ENCODE measurements around the gene SIDT2. TPM values are rescaled to one million over a fixed set of nuclear protein-coding genes. Genes with fewer than 3 reads are reported as not detected.

The SIDT2 gene
- total RNA-seq, 2 experiments from 2014 or later: 28.6 to 30.9 TPM

DNA sequence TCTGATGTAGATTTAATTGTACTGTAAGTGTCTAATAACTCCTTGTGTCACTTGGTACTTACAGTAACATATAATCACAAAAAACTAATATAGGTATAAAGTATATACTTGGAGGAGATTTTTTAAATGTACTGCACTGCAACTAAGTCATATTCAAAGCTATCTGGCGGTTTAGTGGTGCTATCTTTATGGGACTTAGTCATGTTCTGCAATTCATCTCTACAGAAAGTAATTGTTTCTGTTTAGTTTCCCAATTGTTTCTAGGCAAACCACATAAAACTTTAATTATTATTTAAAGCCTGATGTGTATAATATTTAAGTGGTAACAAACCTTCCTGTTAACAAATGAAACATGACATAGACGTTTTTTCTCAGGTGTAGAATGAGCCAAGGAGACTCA lies 26.5 kb upstream of the SIDT2 start:
- peaks cover 21% of the 10 kb centered on the region for H3K4me1 Mint-ChIP-seq
- H3K9me3 Mint-ChIP-seq: no peaks in the 10 kb centered on the region
- no peak overlapping the region for H3K4me3 Mint-ChIP-seq
- peak overlapping the region; percentile 54 for H3K27ac Mint-ChIP-seq
- no peak for DNase-seq
- POLR2A ChIA-PET: no interaction called here
- H3K27me3 Mint-ChIP-seq: no peaks in the 10 kb centered on the region
- H3K36me3 Mint-ChIP-seq (ENCODE audit: low read depth): peaks cover 32% of the 10 kb centered on the region
- CTCF ChIA-PET: interaction anchor here (1.2 to 1.4 kb wide), 2 partner anchors 278 to 299 kb away, joined by 3 read pairs; no protein-coding TSS in a partner anchor

DNA sequence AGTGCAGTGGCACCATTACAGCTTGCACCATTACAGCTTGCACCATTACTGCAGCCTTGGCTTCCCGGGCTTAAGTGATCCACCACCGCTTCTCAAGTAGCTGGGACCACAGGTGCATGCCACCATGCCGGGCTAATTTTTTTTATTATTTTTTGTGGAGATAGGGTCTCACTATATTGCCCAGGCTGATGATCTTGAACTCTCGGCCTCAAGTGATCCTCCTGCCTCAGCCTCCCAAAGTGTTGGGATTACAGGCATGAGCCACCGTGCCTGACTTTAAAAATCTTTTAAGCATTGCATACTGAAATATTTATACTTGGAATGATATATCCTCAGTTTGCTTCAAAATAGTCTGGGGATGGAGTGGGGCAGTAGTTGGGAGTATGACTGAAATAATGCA lies 24.1 kb upstream of the SIDT2 start:
- no peak for DNase-seq
- ChIA-PET CTCF (no interaction called here), POLR2A (no interaction called here)
- Mint-ChIP-seq H3K36me3 (ENCODE audit: low read depth) (peaks cover 23% of the 10 kb centered on the region), H3K27me3 (no peaks in the 10 kb centered on the region), H3K9me3 (no peaks in the 10 kb centered on the region), H3K4me3 (no peak overlapping the region), H3K27ac (no peak overlapping the region), H3K4me1 (peaks cover 19% of the 10 kb centered on the region)

DNA sequence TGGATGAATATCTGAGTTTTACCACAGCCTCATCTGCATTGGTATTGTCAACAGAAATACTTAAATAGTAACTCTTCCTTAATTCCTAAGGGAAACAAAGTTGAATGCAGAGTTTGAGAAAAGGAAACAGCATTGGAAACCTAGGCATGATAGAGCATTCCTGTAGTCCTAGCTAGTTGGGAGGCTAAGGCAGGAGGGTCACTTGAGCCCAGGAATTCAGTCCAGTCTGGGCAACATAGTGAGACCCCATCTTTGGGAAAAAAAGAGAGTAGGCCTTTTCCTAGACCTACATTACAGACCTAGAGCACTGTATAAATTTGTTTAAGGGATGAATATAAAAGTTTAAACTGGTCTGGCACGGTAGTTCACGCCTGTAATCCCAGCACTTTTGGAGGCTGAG lies 21.0 kb upstream of the SIDT2 start:
- Mint-ChIP-seq H3K27me3 (no peaks in the 10 kb centered on the region), H3K27ac (peak overlapping the region; percentile 31), H3K4me3 (no peak overlapping the region), H3K4me1 (peaks cover 10% of the 10 kb centered on the region), H3K9me3 (no peaks in the 10 kb centered on the region), H3K36me3 (ENCODE audit: low read depth) (peaks cover 29% of the 10 kb centered on the region)
- POLR2A ChIA-PET: no interaction called here
- DNase-seq: no peak
- CTCF ChIA-PET: interaction anchor here (0.6 to 0.9 kb wide), 2 partner anchors 16 to 291 kb away, joined by 3 to 4 read pairs; no protein-coding TSS in a partner anchor

DNA sequence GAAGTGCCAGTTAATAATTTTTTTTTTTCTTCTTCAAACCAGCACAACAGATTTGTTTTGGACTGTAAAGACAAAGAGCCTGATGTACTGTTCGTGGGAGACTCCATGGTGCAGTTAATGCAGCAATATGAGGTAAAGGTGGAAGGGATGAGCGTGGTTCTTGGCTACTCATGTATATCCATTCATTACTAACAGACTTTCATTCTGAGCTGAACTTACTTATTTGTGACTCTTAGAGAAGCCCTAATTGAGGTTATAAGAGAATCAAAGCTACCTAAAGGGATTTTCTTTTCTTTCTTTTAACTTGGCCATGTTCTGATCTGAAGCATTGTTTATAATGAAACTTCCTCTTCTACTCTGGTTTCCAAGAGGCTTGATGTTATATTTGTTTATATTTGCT lies 18.7 kb upstream of the SIDT2 start:
- H3K9me3 Mint-ChIP-seq: no peaks in the 10 kb centered on the region

DNA sequence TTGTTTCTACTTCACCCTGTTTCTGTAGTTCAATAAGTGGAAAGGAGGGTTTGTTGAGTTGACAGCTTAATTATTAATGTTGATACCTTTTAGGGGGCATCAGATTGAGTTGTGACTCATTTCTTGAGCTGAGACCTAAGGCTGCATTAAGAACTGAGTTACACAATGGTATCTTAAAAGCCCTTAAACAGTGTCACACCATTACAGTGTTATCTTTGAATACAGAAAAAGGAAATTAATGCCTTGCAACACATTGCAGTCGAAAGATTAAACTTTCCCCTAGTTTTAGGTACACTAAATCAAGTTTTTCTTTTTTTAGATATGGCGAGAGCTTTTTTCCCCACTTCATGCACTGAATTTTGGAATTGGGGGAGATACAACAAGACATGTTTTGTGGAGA lies 17.7 kb upstream of the SIDT2 start:
- no peak overlapping the region for H3K27ac Mint-ChIP-seq
- peaks cover 9% of the 10 kb centered on the region for H3K4me1 Mint-ChIP-seq
- no peaks in the 10 kb centered on the region for H3K9me3 Mint-ChIP-seq
- no peak for DNase-seq
- CTCF ChIA-PET: interaction anchor here (0.8 to 1.9 kb wide), 5 partner anchors 9 to 71 kb away, joined by 3 to 5 read pairs (median 3); partner anchors contain the start of gene PCSK7
- POLR2A ChIA-PET: interaction anchor here (0.7 kb wide), 1 partner anchor 11 kb away, joined by 7 read pairs; no protein-coding TSS in a partner anchor
- H3K27me3 Mint-ChIP-seq: no peaks in the 10 kb centered on the region
- no peak overlapping the region for H3K4me3 Mint-ChIP-seq
- peaks cover 37% of the 10 kb centered on the region for H3K36me3 Mint-ChIP-seq (ENCODE audit: low read depth)

More for the DNA sequence above, 18.7 kb upstream of the SIDT2 start:
- Mint-ChIP-seq H3K4me1 (peaks cover 9% of the 10 kb centered on the region), H3K36me3 (ENCODE audit: low read depth) (peaks cover 34% of the 10 kb centered on the region), H3K27me3 (no peaks in the 10 kb centered on the region), H3K27ac (no peak overlapping the region), H3K4me3 (no peak overlapping the region)
- ChIA-PET CTCF (interaction anchor here (1.0 to 1.8 kb wide), 4 partner anchors 13 to 428 kb away, joined by 3 to 5 read pairs (median 3); partner anchors contain the start of gene PCSK7), POLR2A (no interaction called here)
- no peak for DNase-seq

DNA sequence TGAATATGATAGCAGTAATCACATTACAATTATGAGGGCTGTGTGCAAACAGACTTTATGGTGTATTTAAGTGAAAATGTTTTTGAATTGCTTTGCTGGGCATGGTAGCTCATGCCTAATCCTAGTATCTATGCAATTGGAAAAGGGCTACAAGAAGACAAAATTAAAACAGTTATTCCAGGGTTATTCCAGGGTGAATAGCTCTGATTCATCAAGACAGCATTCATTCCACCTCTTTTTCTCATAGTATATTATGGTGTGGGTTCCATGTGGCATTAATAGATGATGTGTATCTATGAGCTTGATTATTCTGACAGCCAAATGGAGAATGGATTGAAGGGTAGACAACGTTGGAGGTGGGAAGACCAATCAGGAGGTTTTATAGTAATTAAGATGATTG lies 12.1 kb upstream of the SIDT2 start:
- no peak for DNase-seq
- Mint-ChIP-seq H3K27ac (no peak overlapping the region), H3K27me3 (no peaks in the 10 kb centered on the region), H3K4me3 (no peak overlapping the region), H3K9me3 (no peaks in the 10 kb centered on the region), H3K4me1 (no peaks in the 10 kb centered on the region), H3K36me3 (ENCODE audit: low read depth) (peaks cover 44% of the 10 kb centered on the region)
- CTCF ChIA-PET: interaction anchor here (0.8 to 1.4 kb wide), 3 partner anchors 12 to 23 kb away, joined by 3 to 5 read pairs (median 3); partner anchors contain the start of genes PAFAH1B2 and SIDT2
- POLR2A ChIA-PET: interaction anchor here (0.6 kb wide), 1 partner anchor 48 kb away, joined by 5 read pairs; no protein-coding TSS in a partner anchor

DNA sequence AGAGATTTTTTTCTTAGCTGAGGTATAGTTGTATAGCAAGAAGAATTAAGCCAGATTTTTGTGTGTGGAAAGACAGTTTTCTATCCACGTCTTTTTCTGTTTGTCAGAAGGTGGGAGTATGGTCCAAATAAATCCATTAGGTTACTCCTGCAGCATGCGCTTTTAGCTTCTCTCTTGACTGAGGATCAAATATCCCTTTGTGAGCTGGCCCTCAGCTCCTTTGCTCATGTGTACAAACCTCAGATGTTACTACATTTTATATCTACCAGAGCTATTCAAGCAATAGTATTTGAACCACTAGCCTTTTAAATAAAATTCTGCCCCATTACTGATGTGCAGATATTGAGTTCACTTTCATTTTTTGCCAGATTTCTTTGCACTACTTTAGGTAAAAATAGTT lies 8.8 kb upstream of the SIDT2 start:
- H3K36me3 Mint-ChIP-seq (ENCODE audit: low read depth): peaks cover 30% of the 10 kb centered on the region
- H3K4me3 Mint-ChIP-seq: no peak overlapping the region
- H3K27me3 Mint-ChIP-seq: no peaks in the 10 kb centered on the region
- CTCF ChIA-PET: interaction anchor here (0.6 to 2.2 kb wide), 5 partner anchors 8 to 56 kb away, joined by 3 to 8 read pairs (median 4); partner anchors contain the start of gene SIDT2
- H3K4me1 Mint-ChIP-seq: peaks cover 6% of the 10 kb centered on the region
- H3K27ac Mint-ChIP-seq: no peak overlapping the region
- POLR2A ChIA-PET: no interaction called here
- DNase-seq: no peak
- H3K9me3 Mint-ChIP-seq: no peaks in the 10 kb centered on the region

DNA sequence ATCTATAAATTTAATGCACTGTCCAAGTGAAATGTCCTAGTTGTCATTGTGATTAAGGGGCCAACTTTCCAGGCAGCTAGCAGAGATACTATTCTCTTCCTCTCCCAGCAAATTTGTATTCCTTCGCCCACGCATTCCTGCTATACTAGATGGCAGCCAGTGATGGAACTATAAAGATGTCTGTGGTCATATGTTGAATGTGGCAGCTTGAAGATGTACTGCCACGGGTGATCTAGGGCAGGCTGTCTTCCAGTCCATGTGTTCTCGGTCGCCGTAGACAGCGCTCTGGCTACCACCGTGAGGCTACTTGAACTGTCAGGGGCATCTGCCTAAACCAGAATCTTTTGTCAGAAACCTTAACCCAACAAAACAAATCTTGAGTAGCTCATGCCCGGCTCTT lies 8.3 kb upstream of the SIDT2 start:
- peaks cover 28% of the 10 kb centered on the region for H3K36me3 Mint-ChIP-seq (ENCODE audit: low read depth)
- CTCF ChIA-PET: interaction anchor here (0.6 to 2.2 kb wide), 7 partner anchors 8 to 77 kb away, joined by 3 to 8 read pairs (median 3); partner anchors contain the start of gene SIDT2
- POLR2A ChIA-PET: no interaction called here

DNA sequence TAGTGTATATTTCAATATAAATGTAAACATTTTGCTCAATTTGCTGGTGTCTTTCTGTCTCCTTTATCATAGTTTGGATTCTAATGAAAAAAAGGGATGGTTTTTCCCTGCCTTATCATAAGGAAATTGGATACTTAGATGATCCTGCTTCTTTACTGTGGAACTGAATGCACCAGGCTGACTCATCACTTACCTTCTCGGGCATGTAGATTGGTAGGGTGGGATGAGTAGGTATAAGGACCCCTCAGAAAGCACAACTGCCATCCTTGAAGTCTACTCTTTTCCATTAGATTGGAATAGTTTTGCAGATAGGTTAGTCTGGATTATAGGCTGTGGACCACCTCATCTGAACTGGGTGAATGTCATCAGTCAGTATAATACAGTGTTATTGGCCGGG lies 7.5 kb upstream of the SIDT2 start:
- H3K4me3 Mint-ChIP-seq: no peak overlapping the region
- no peak overlapping the region for H3K27ac Mint-ChIP-seq
- CTCF ChIA-PET: interaction anchor here (0.6 to 2.7 kb wide), 5 partner anchors 10 to 76 kb away, joined by 3 to 11 read pairs (median 5); no protein-coding TSS in a partner anchor
- no peaks in the 10 kb centered on the region for H3K9me3 Mint-ChIP-seq
- peaks cover 6% of the 10 kb centered on the region for H3K4me1 Mint-ChIP-seq
- POLR2A ChIA-PET: no interaction called here
- H3K27me3 Mint-ChIP-seq: no peaks in the 10 kb centered on the region
- peaks cover 21% of the 10 kb centered on the region for H3K36me3 Mint-ChIP-seq (ENCODE audit: low read depth)
- no peak for DNase-seq

More for the DNA sequence above, 8.3 kb upstream of the SIDT2 start:
- Mint-ChIP-seq H3K9me3 (no peaks in the 10 kb centered on the region), H3K27ac (no peak overlapping the region), H3K27me3 (no peaks in the 10 kb centered on the region), H3K4me3 (no peak overlapping the region), H3K4me1 (peaks cover 6% of the 10 kb centered on the region)
- DNase-seq: no peak

DNA sequence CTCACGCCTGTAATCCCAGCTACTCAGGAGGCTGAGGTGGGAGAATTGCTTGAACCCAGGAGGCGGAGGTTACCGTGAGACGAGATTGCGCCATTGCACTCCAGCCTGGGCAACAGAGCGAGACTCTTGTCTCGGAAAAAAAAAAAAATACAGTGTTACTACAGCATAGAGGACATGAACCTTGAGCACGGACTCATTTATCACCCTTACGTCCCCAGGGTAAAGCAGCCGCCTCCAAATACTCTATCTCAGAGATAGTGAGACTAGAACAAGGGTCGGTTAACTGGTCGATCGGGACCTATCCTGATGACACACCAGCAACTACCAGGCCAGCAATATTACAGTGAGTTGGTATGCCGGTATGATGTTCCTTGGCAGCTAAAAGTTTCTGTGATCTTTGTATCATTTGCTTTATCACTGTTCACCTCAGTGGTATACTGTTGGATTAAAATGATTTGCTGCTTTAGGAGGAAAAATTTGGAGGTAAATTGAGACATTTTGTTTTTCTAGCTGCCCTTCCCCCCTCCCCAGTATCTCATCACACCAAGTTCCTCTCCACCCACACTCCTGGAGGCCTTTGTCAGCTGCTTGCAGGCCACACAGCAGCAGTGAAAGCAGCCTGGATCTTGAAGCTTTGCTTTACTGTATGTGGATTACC lies 7.0 kb upstream of the SIDT2 start:
- Mint-ChIP-seq H3K27ac (no peak overlapping the region), H3K36me3 (ENCODE audit: low read depth) (peaks cover 16% of the 10 kb centered on the region), H3K9me3 (no peaks in the 10 kb centered on the region), H3K4me3 (no peak overlapping the region), H3K4me1 (peaks cover 6% of the 10 kb centered on the region), H3K27me3 (no peaks in the 10 kb centered on the region)
- DNase-seq: no peak
- ChIA-PET CTCF (interaction anchor here (1.6 to 2.7 kb wide), 3 partner anchors 26 to 55 kb away, joined by 5 to 13 read pairs (median 11); partner anchors contain the start of gene PAFAH1B2), POLR2A (interaction anchor here (0.6 kb wide), 1 partner anchor 1337 kb away, joined by 3 read pairs; no protein-coding TSS in a partner anchor)

DNA sequence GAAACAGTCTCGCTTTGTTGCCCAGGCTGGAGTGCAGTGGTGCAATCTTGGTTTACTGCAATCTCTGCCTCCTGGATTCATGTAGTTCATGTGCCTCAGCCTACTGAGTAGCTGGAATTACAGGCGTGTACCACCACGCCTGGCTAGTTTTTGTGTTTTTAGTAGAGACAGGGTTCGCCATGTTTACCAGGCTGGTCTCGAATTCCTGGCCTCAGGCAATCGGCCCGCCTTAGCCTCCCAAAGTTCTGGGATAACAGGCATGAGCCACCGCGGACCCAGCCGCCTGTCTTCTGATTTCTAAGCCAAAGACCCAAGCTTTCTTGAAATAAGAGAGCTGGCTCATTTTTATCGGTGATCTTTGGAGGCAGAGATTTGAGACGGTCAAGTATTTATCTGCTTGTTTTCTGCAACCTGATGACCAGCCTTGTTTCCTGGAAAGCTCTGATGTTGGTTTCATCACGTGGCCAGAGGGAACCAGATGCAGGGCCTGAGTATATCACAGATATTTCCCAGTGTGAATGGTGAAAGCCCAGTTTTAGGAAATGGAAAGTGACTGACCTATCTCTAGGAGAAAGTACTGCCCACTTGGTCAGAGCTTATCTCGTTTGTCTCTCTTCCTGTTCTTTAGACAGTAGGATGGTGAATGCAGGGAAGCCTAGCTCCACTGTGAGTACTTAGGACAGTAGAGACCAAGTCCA lies 5.7 kb upstream of the SIDT2 start:
- peaks cover 9% of the 10 kb centered on the region for H3K4me1 Mint-ChIP-seq
- H3K27ac Mint-ChIP-seq: no peak overlapping the region
- no peaks in the 10 kb centered on the region for H3K27me3 Mint-ChIP-seq
- no peaks in the 10 kb centered on the region for H3K9me3 Mint-ChIP-seq
- DNase-seq: no peak
- H3K36me3 Mint-ChIP-seq (ENCODE audit: low read depth): peaks cover 6% of the 10 kb centered on the region
- ChIA-PET CTCF (interaction anchor here (0.6 to 2.7 kb wide), 9 partner anchors 8 to 58 kb away, joined by 3 to 13 read pairs (median 4); partner anchors contain the start of genes PAFAH1B2 and PCSK7), POLR2A (interaction anchor here (0.5 kb wide), 1 partner anchor 174 kb away, joined by 9 read pairs; no protein-coding TSS in a partner anchor)
- H3K4me3 Mint-ChIP-seq: no peak overlapping the region

DNA sequence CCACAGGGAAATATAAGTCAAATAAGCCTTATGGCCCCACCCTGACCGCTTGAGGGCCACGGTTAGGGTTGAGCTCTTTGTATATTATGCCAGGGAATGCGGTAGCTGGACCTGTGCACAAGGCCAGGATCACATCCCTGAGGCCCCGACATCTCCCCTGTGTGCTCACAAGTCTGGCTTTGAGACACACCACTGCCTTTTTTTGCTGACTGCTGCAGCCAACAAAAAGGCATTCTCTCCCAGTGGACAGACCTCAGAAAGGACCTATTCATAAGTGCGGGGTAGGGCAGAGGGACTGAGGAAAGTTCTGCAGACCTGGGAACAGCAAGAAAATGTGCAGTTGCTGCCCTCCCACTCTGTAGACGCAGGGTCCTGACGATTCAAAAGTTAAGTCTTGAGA lies 3.4 kb upstream of the SIDT2 start:
- Mint-ChIP-seq H3K4me1 (peaks cover 23% of the 10 kb centered on the region), H3K9me3 (no peaks in the 10 kb centered on the region), H3K27ac (no peak overlapping the region), H3K36me3 (ENCODE audit: low read depth) (peaks cover 1% of the 10 kb centered on the region), H3K27me3 (no peaks in the 10 kb centered on the region), H3K4me3 (no peak overlapping the region)
- DNase-seq: no peak
- ChIA-PET CTCF (interaction anchor here (0.6 to 1.6 kb wide), 2 partner anchors 10 to 129 kb away, joined by 3 read pairs; no protein-coding TSS in a partner anchor), POLR2A (no interaction called here)

DNA sequence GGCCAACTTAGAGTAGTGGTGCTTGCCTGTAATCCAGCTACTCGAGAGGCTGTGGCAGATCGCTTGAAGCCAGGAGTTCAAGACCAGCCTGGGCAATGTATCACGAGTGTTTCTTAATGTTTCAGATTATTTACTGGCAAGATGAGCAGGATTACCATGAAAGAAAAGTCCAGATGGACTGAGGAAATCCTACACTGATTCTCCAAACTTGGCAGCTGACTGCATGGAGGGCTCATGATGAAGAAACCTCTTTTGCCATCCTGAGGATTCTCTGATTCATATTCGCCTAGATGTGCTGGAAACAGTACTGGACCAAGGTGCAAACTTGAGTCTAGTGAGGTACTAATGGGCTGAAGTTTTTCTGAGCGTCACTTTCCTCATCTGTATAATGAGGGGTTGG lies 2.8 kb upstream of the SIDT2 start:
- ChIA-PET CTCF (interaction anchor here (0.6 kb wide), 1 partner anchor 129 kb away, joined by 3 read pairs; no protein-coding TSS in a partner anchor), POLR2A (no interaction called here)
- no peak overlapping the region for H3K4me3 Mint-ChIP-seq
- H3K27me3 Mint-ChIP-seq: no peaks in the 10 kb centered on the region
- no peak overlapping the region for H3K27ac Mint-ChIP-seq
- H3K4me1 Mint-ChIP-seq: peaks cover 29% of the 10 kb centered on the region
- H3K9me3 Mint-ChIP-seq: no peaks in the 10 kb centered on the region
- H3K36me3 Mint-ChIP-seq (ENCODE audit: low read depth): no peaks in the 10 kb centered on the region
- no peak for DNase-seq

All from activated CD4-positive, alpha-beta T cell treated with anti-CD3 and anti-CD28 coated beads, Interleukin-2, amount 10 ng/mL, durations not matched to agents 7 days and 5 days (primary cell).